HepG2 (cell line): ENCODE results near the gene SERPINE2. TPM values are rescaled to one million over a fixed set of nuclear protein-coding genes. Genes with fewer than 3 reads are reported as not detected.
A peak's percentile ranks its signal among the peaks of the same experiment; 100 is the strongest.

ENCODE experiments used
- ARNTL ChIP-seq: sonication (generic); formaldehyde crosslinking; IDR thresholded peaks from 2 replicates; pipeline ENCODE4 v1.4.0; 2020; ENCODE audit warnings: mild to moderate bottlenecking, missing genetic modification reagents
- ATF7-NPFF ChIP-seq: sonication (generic); formaldehyde crosslinking; IDR thresholded peaks from 2 replicates; pipeline ENCODE4 v1.8.1; 2023; ENCODE audit warnings: mild to moderate bottlenecking, low read depth, missing genetic modification reagents, moderate library complexity
- EEA1 ChIP-seq: sonication (generic); formaldehyde crosslinking; IDR thresholded peaks from 2 replicates; pipeline ENCODE4 v1.5.1; 2020; ENCODE audit warnings: mild to moderate bottlenecking, missing genetic modification reagents, borderline replicate concordance
- EED ChIP-seq: sonication (generic); formaldehyde crosslinking; IDR thresholded peaks from 2 replicates; pipeline ENCODE4 v1.5.0; 2020; ENCODE audit warnings: mild to moderate bottlenecking, missing genetic modification reagents
- ETV6 ChIP-seq: sonication (generic); formaldehyde crosslinking; conservative IDR thresholded peaks from 2 replicates; pipeline ENCODE4 v1.4.0; 2020; ENCODE audit warnings: missing genetic modification reagents
- FOXC1 ChIP-seq: sonication (generic); formaldehyde crosslinking; IDR thresholded peaks from 2 replicates; pipeline ENCODE4 v1.8.0; 2022; ENCODE audit warnings: mild to moderate bottlenecking, missing genetic modification reagents, borderline replicate concordance
- HNRNPLL ChIP-seq: fragments of 200-400 bp; formaldehyde crosslinking; IDR thresholded peaks from 2 replicates; pipeline ENCODE4 v1.6.1; 2017; ENCODE audit warnings: mild to moderate bottlenecking, low read depth, low read length; ENCODE audit not compliant: poor library complexity, severe bottlenecking
- NPAS2 ChIP-seq: sonication (generic); formaldehyde crosslinking; IDR thresholded peaks from 2 replicates; pipeline ENCODE4 v1.8.0; 2022; ENCODE audit warnings: mild to moderate bottlenecking, missing genetic modification reagents, borderline replicate concordance
- PHB2 ChIP-seq: fragments of 450-650 bp; IDR thresholded peaks from 2 replicates; pipeline ENCODE4 v1.6.1; 2018; ENCODE audit not compliant: partially characterized antibody
- RARA ChIP-seq: IDR thresholded peaks from 2 replicates; pipeline ENCODE4 v1.6.1; 2016; ENCODE audit warnings: missing genetic modification reagents, missing compliant biosample characterization
- RELA ChIP-seq: sonication (generic); formaldehyde crosslinking; IDR thresholded peaks from 2 replicates; pipeline ENCODE4 v1.4.0; 2020; ENCODE audit warnings: missing genetic modification reagents
- SMAD9 ChIP-seq: sonication (generic); formaldehyde crosslinking; IDR thresholded peaks from 2 replicates; pipeline ENCODE4 v1.5.1; 2020; ENCODE audit warnings: mild to moderate bottlenecking, missing genetic modification reagents
- YEATS2 ChIP-seq: sonication (generic); formaldehyde crosslinking; IDR thresholded peaks from 2 replicates; pipeline ENCODE4 v1.4.0; 2020; ENCODE audit warnings: missing genetic modification reagents, borderline replicate concordance
- ZKSCAN5 ChIP-seq: sonication (generic); formaldehyde crosslinking; IDR thresholded peaks from 2 replicates; pipeline ENCODE4 v1.5.1; 2020; ENCODE audit warnings: mild to moderate bottlenecking, missing genetic modification reagents
- ZNF12 ChIP-seq: sonication (generic); formaldehyde crosslinking; IDR thresholded peaks from 2 replicates; pipeline ENCODE4 v1.5.0; 2020; ENCODE audit warnings: missing genetic modification reagents
- ZNF343 ChIP-seq: sonication (generic); formaldehyde crosslinking; IDR thresholded peaks from 2 replicates; pipeline ENCODE4 v1.4.0; 2020; ENCODE audit warnings: mild to moderate bottlenecking, missing genetic modification reagents
- ZNF441 ChIP-seq: sonication (generic); formaldehyde crosslinking; IDR thresholded peaks from 2 replicates; pipeline ENCODE4 v1.7.0; 2021; ENCODE audit warnings: missing genetic modification reagents, borderline replicate concordance
- ZNF746 ChIP-seq: sonication (generic); formaldehyde crosslinking; IDR thresholded peaks from 2 replicates; pipeline ENCODE4 v1.8.0; 2022; ENCODE audit warnings: mild to moderate bottlenecking, missing genetic modification reagents
- ZNF766 ChIP-seq: sonication (generic); formaldehyde crosslinking; IDR thresholded peaks from 2 replicates; pipeline ENCODE4 v1.5.0; 2020; ENCODE audit warnings: missing genetic modification reagents, borderline replicate concordance
- polyA plus RNA-seq, 8 experiments: library from polyadenylated mRNA; depleted of rRNA in 3 of 8; stranded (reverse) in 7 of 8; unstranded in 1 of 8; fragments of >200 nt; fragmentation: Illumina TruSeq in 4 of 8; extraction: Trizol in 4 of 8; gene quantifications; 2 replicates each; pipeline versions ENCODE4 v1.2.1 to v1.2.3, GENCODE V29; 2011 to 2016; ENCODE audit warnings: low read depth in 4 of 8, missing spikeins in 1 of 8, mixed read lengths in 1 of 8; ENCODE audit not compliant: insufficient read depth in 1 of 8
- total RNA-seq, 5 experiments: library from RNA; depleted of rRNA; stranded (reverse); fragments of >200 nt; fragmentation: Illumina TruSeq; extraction: Trizol; gene quantifications; 2 replicates each; pipeline ENCODE4 v1.2.3, GENCODE V29; 2016; ENCODE audit warnings: low read depth in 1 of 5
- TF ChIP-seq, protein P1 (sequence below): sonication (generic); formaldehyde crosslinking; IDR thresholded peaks from 2 replicates; pipeline ENCODE4 v1.5.1; 2020; ENCODE audit warnings: missing genetic modification reagents, mild to moderate bottlenecking, borderline replicate concordance
- TF ChIP-seq, protein P2 (sequence below): IDR thresholded peaks from 2 replicates; pipeline ENCODE4 v1.6.1; 2016; ENCODE audit warnings: missing compliant biosample characterization, missing genetic modification reagents, borderline replicate concordance
- TF ChIP-seq, protein P3 (sequence below): sonication (generic); formaldehyde crosslinking; IDR thresholded peaks from 2 replicates; pipeline ENCODE4 v1.4.0; 2020; ENCODE audit warnings: missing genetic modification reagents
- TF ChIP-seq, protein P4 (sequence below): sonication (generic); IDR thresholded peaks from 2 replicates; pipeline ENCODE4 v1.6.1; 2016; ENCODE audit warnings: low read depth, borderline replicate concordance
- TF ChIP-seq, protein P5 (sequence below): sonication (generic); formaldehyde crosslinking; IDR thresholded peaks from 2 replicates; pipeline ENCODE4 v1.4.0; 2020; ENCODE audit warnings: mild to moderate bottlenecking, missing genetic modification reagents

The SERPINE2 gene
- total and polyA plus RNA-seq, 2 of the 13 experiments (the other 11 are each of a cell fraction or from before 2014, with no cell fraction given) = 7.9 to 18.1 TPM

DNA sequence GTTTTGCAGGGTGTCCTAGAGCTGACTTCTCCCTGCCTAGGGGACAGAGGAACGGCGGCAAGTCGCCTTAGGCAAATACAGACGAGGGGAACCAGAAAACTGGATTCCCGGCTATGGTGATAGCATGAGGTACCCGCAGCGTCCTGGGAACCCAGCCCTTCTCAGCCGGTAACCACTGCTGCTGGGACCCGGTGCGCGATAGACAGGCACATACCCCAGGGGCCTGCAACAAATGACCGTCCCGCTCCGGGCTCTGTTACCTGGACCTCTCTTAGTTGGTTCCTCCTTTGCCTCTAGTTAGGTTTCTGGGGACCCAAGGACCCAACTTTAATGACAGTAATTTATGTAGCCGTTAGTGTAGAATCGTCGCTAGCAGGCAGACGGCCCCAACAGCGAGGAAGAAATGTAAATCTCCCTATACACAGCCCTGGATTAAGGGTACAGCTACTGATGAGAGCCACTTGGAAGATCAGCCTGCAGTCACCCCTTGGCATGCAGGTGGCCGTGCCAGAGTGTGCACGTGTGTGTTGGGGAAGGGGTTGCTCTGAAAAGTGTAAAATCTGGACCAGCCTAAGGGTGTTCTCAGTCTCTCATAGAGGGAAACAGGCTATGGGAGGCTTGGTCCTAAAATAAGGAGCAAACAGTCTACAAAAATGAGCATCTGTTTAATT lies 819 bp upstream of the SERPINE2 start (continued):
- peak; percentile 84; the same call in 1 of the 2 replicates for TF ChIP-seq EED (CRISPR knock-in tag)
- TF ChIP-seq, protein P1, sequence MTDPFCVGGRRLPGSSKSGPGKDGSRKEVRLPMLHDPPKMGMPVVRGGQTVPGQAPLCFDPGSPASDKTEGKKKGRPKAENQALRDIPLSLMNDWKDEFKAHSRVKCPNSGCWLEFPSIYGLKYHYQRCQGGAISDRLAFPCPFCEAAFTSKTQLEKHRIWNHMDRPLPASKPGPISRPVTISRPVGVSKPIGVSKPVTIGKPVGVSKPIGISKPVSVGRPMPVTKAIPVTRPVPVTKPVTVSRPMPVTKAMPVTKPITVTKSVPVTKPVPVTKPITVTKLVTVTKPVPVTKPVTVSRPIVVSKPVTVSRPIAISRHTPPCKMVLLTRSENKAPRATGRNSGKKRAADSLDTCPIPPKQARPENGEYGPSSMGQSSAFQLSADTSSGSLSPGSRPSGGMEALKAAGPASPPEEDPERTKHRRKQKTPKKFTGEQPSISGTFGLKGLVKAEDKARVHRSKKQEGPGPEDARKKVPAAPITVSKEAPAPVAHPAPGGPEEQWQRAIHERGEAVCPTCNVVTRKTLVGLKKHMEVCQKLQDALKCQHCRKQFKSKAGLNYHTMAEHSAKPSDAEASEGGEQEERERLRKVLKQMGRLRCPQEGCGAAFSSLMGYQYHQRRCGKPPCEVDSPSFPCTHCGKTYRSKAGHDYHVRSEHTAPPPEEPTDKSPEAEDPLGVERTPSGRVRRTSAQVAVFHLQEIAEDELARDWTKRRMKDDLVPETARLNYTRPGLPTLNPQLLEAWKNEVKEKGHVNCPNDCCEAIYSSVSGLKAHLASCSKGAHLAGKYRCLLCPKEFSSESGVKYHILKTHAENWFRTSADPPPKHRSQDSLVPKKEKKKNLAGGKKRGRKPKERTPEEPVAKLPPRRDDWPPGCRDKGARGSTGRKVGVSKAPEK (CRISPR knock-in tag) = peak; percentile 82; the same call in 1 of the 2 replicates
- TF ChIP-seq, protein P2, sequence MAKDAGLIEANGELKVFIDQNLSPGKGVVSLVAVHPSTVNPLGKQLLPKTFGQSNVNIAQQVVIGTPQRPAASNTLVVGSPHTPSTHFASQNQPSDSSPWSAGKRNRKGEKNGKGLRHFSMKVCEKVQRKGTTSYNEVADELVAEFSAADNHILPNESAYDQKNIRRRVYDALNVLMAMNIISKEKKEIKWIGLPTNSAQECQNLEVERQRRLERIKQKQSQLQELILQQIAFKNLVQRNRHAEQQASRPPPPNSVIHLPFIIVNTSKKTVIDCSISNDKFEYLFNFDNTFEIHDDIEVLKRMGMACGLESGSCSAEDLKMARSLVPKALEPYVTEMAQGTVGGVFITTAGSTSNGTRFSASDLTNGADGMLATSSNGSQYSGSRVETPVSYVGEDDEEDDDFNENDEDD (CRISPR knock-in tag) = 0 out of 2 replicates have a peak, but pooled peaks have one; percentile 5
- TF ChIP-seq ZNF766 (CRISPR knock-in tag) = 0 out of 2 replicates have a peak, but pooled peaks have one; percentile 14
- no peak for TF ChIP-seq NPAS2
- no peak for TF ChIP-seq ETV6
- no peak for TF ChIP-seq SMAD9 (CRISPR knock-in tag)
- TF ChIP-seq ZNF12 = no peak; the same call in 1 of the 2 replicates
- no peak for TF ChIP-seq ZNF441
- TF ChIP-seq ARNTL (CRISPR knock-in tag) = peak; percentile 7; the same call in 1 of the 2 replicates
- no peak for TF ChIP-seq PHB2
- TF ChIP-seq ZNF746 (CRISPR knock-in tag) = 0 out of 2 replicates have a peak, but pooled peaks have one; percentile 15
- TF ChIP-seq EEA1 (CRISPR knock-in tag) = no peak
- no peak for TF ChIP-seq ZKSCAN5
- TF ChIP-seq RELA (CRISPR knock-in tag) = no peak
- no peak for TF ChIP-seq ATF7-NPFF
- 0 out of 2 replicates have a peak, but pooled peaks have one; percentile 19 for TF ChIP-seq YEATS2 (CRISPR knock-in tag)
- no peak for TF ChIP-seq FOXC1 (CRISPR knock-in tag)
- TF ChIP-seq, protein P3, sequence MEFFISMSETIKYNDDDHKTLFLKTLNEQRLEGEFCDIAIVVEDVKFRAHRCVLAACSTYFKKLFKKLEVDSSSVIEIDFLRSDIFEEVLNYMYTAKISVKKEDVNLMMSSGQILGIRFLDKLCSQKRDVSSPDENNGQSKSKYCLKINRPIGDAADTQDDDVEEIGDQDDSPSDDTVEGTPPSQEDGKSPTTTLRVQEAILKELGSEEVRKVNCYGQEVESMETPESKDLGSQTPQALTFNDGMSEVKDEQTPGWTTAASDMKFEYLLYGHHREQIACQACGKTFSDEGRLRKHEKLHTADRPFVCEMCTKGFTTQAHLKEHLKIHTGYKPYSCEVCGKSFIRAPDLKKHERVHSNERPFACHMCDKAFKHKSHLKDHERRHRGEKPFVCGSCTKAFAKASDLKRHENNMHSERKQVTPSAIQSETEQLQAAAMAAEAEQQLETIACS = no peak
- TF ChIP-seq, protein P4, sequence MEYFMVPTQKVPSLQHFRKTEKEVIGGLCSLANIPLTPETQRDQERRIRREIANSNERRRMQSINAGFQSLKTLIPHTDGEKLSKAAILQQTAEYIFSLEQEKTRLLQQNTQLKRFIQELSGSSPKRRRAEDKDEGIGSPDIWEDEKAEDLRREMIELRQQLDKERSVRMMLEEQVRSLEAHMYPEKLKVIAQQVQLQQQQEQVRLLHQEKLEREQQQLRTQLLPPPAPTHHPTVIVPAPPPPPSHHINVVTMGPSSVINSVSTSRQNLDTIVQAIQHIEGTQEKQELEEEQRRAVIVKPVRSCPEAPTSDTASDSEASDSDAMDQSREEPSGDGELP = no peak
- TF ChIP-seq, protein P5, sequence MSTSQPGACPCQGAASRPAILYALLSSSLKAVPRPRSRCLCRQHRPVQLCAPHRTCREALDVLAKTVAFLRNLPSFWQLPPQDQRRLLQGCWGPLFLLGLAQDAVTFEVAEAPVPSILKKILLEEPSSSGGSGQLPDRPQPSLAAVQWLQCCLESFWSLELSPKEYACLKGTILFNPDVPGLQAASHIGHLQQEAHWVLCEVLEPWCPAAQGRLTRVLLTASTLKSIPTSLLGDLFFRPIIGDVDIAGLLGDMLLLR (CRISPR knock-in tag) = 0 out of 2 replicates have a peak, but pooled peaks have one; percentile 11
- TF ChIP-seq HNRNPLL = peak; percentile 12
- no peak for TF ChIP-seq RARA (CRISPR knock-in tag)
- TF ChIP-seq ZNF343 (CRISPR knock-in tag) = no peak
